COR-L47 (cell line): Measurements from ENCODE around the gene S100A9.
"Not testable (repeated sequence)": the region's sequence is repeated elsewhere in the genome, so short reads cannot be mapped to it uniquely, and the experiment has no call there.

Source experiments
- DNase-seq: peaks from one replicate; lab custom pipeline; 2025; lab: John Stamatoyannopoulos, UW

S100A9 gene

DNA sequence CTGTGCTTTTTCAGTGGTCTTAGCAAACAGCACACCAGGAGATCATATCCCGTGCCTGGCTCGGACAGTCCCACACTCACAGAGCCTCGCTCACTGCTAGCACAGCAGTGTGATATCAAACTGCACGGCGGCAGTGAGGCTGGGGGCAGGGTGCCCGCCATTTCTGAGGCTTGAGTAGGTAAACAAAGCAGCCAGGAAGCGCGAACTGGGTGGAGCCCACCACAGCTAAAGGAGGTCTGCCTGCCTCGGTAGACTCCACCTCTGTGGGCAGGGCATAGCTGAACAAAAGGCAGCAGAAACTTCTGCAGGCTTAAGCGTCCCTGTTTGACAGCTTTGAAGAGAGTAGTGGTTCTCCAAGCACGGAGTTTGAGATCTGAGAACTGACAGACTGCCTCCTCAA is 49.6 kb downstream of the S100A9 start:
- not testable (repeated sequence) for DNase-seq
